A673 (cell line): ENCODE data around the gene ADAM19. TPM values are rescaled to one million over a fixed set of nuclear protein-coding genes. Genes with fewer than 3 reads are reported as not detected.

Source experiments
- BruUV-seq: library from RNA; stranded (reverse); fragments of 400-500 nt; replicated peaks from 2 replicates; lab custom pipeline; 2021; lab: Mats Ljungman, UMichigan
- CTCF ChIA-PET: fragments of 300-600 bp; sonication (Branson Sonifier 250); formaldehyde crosslinking; loops from one replicate; lab custom pipeline; 2022; ENCODE audit warnings: antibody characterized with exemption; lab: Charles Lee
- POLR2A ChIA-PET: fragments of 300-600 bp; sonication (Branson Sonifier 250); formaldehyde crosslinking; loops from one replicate; lab custom pipeline; 2022; ENCODE audit warnings: antibody characterized with exemption; ENCODE audit not compliant: low non-redundant PET; lab: Charles Lee
- DNase-seq: peaks from one replicate; pipeline ENCODE4 v3.0.0-alpha.2; 2015; ENCODE audit warnings: low spot score
- H3K27ac ChIP-seq: fragments of 200-600 bp; sonication (generic); 2 replicates; pipeline ENCODE4 v1.5.1; 2016; ENCODE audit warnings: mixed run types, low read depth, mild to moderate bottlenecking, mixed read lengths, antibody characterized with exemption, low read length; ENCODE audit not compliant: poor library complexity, severe bottlenecking
- H3K27me3 ChIP-seq: fragments of 200-600 bp; sonication (generic); replicated peaks from 2 replicates; pipeline ENCODE4 v1.6.1; 2017; ENCODE audit warnings: mixed run types, low read depth, mild to moderate bottlenecking, mixed read lengths, antibody characterized with exemption, low read length; ENCODE audit not compliant: insufficient read depth, poor library complexity
- H3K36me3 ChIP-seq: fragments of 200-600 bp; sonication (generic); 2 replicates; pipeline ENCODE4 v1.6.1; 2016; ENCODE audit warnings: mixed run types, mild to moderate bottlenecking, mixed read lengths, antibody characterized with exemption, low read length; ENCODE audit not compliant: insufficient read depth, poor library complexity, severe bottlenecking
- H3K4me1 ChIP-seq: fragments of 200-600 bp; sonication (generic); 2 replicates; pipeline ENCODE4 v1.6.1; 2017; ENCODE audit warnings: mixed run types, mild to moderate bottlenecking, mixed read lengths, antibody characterized with exemption, low read length; ENCODE audit not compliant: insufficient read depth, poor library complexity, severe bottlenecking
- H3K4me3 ChIP-seq: fragments of 200-600 bp; sonication (generic); 2 replicates; pipeline ENCODE4 v1.5.1; 2016; ENCODE audit warnings: low read depth, mixed run types, mild to moderate bottlenecking, mixed read lengths, low read length; ENCODE audit not compliant: poor library complexity, severe bottlenecking
- H3K9me3 ChIP-seq: fragments of 200-600 bp; sonication (generic); 2 replicates; pipeline ENCODE4 v1.6.1; 2016; ENCODE audit warnings: mixed run types, low read depth, mild to moderate bottlenecking, mixed read lengths, antibody characterized with exemption, low read length; ENCODE audit not compliant: poor library complexity, severe bottlenecking
- EZH2 ChIP-seq: fragments of 200-600 bp; sonication (generic); IDR thresholded peaks from 2 replicates; pipeline ENCODE4 v1.6.1; 2017; ENCODE audit warnings: borderline replicate concordance, low read depth, mild to moderate bottlenecking, mixed read lengths, antibody characterized with exemption, low read length; ENCODE audit not compliant: poor library complexity, severe bottlenecking
- intact Hi-C: fragments of 100-400 bp; cut with micrococcal nuclease; formaldehyde crosslinking; loops from one replicate; pipeline ENCODE4 v1.10.0; 2022; ENCODE audit not compliant: unreplicated experiment
- total RNA-seq: library from RNA; stranded (reverse); gene quantifications from 2 replicates; pipeline ENCODE4 v1.2.3, GENCODE V29; 2021
- TF ChIP-seq, protein P1 (sequence below): fragments of 300-800, 200-600 bp; sonication (generic); conservative IDR thresholded peaks from 2 replicates; pipeline ENCODE4 v1.5.1; 2017; ENCODE audit warnings: low read depth, mild to moderate bottlenecking, antibody characterized with exemption, low read length, moderate library complexity, mixed read lengths

Gene ADAM19
- total RNA-seq, 1 experiment from 2014 or later = 1.7 TPM

GRCh38 chr5:157532022-157532421 is 43.6 kb downstream of the ADAM19 start:
- Histone ChIP-seq H3K27ac (no peak overlapping the region), H3K9me3 (no peaks in the 10 kb centered on the region), H3K4me3 (no peak overlapping the region), H3K27me3 (no peaks in the 10 kb centered on the region), H3K4me1 (no peaks in the 10 kb centered on the region), H3K36me3 (no peaks in the 10 kb centered on the region)
- intact Hi-C loops = no loop called here
- ChIA-PET POLR2A (no interaction called here), CTCF (no interaction called here)
- no TSS peak for BruUV-seq
- DNase-seq = no peak
- no peak for TF ChIP-seq EZH2
- TF ChIP-seq, protein P1, sequence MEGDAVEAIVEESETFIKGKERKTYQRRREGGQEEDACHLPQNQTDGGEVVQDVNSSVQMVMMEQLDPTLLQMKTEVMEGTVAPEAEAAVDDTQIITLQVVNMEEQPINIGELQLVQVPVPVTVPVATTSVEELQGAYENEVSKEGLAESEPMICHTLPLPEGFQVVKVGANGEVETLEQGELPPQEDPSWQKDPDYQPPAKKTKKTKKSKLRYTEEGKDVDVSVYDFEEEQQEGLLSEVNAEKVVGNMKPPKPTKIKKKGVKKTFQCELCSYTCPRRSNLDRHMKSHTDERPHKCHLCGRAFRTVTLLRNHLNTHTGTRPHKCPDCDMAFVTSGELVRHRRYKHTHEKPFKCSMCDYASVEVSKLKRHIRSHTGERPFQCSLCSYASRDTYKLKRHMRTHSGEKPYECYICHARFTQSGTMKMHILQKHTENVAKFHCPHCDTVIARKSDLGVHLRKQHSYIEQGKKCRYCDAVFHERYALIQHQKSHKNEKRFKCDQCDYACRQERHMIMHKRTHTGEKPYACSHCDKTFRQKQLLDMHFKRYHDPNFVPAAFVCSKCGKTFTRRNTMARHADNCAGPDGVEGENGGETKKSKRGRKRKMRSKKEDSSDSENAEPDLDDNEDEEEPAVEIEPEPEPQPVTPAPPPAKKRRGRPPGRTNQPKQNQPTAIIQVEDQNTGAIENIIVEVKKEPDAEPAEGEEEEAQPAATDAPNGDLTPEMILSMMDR = no peak

DNA sequence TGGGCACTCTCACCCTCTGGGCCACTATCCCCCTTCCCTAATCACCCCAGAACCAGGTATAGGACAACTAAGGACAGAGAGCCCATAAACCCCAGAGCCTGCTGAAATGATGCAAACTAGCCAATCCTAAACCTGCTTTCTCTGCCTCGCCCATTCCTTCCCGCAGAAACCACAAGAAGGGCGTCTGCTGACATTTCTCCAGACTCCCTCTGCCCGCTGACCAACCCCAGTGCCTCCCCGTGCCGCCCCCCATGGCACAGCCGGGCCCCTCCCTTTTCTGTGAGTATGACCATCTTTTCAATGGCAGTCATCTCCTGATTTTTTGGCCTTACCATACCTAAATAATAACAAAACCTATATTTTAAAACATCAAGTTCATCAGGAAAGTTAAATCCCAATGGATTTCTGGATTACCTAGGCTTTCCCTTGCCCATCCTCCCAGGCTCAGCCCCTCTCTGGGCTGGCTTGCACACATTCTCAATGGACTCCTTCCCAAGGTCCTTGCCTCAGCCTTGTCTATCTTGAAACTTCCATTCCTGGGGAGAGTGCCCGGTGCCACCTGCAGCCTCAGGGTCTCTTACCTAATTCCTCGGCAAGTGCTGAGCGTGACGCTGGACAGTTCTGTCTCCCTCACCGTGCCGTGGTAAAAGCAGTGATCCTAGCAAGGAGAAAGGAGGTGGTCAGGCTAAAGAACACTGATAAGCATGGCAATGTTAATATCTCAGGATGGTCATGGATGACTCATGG is 45.2 kb downstream of the ADAM19 start:
- POLR2A ChIA-PET = no interaction called here
- intact Hi-C loops = no loop called here

DNA sequence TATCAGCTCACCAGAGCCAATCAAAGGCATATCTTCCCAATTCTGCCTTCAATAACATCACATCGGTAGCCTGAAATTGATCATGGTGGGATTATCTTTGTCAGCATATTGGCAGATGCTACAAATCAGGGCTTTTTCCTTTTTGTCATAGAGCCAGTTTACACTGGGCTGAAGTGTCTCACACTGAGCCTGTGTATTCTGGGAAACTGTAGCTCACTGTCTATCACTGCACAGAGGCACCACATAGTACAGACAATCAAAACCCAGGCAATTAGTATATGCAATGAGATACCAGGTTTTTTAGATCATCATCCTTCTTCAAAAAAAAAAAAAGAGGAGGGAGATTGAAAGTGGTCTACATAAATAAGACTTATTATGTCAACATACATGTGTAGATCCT is 46.6 kb downstream of the ADAM19 start:
- BruUV-seq = no TSS peak

More for the DNA sequence above, 45.2 kb downstream of the ADAM19 start:
- Histone ChIP-seq H3K27me3 (no peaks in the 10 kb centered on the region), H3K4me1 (no peaks in the 10 kb centered on the region), H3K36me3 (no peaks in the 10 kb centered on the region), H3K4me3 (no peak overlapping the region), H3K27ac (no peak overlapping the region), H3K9me3 (no peaks in the 10 kb centered on the region)
- no peak for DNase-seq
- CTCF ChIA-PET = no interaction called here
- BruUV-seq = no TSS peak
- no peak for TF ChIP-seq EZH2
- TF ChIP-seq, protein P1 = no peak

More for the DNA sequence above, 46.6 kb downstream of the ADAM19 start:
- intact Hi-C loops = no loop called here
- H3K4me3 ChIP-seq = no peak overlapping the region
- DNase-seq = no peak
- no peak for TF ChIP-seq EZH2
- TF ChIP-seq, protein P1 = no peak
- H3K36me3 ChIP-seq = no peaks in the 10 kb centered on the region
- POLR2A ChIA-PET = no interaction called here
- no peaks in the 10 kb centered on the region for H3K4me1 ChIP-seq
- H3K27me3 ChIP-seq = no peaks in the 10 kb centered on the region
- H3K9me3 ChIP-seq = no peaks in the 10 kb centered on the region
- H3K27ac ChIP-seq = no peak overlapping the region
- CTCF ChIA-PET = no interaction called here
